Nephron progenitor cell (in vitro differentiated cells): Measurements from ENCODE around the gene FBXW5.

Source experiments
- DNase-seq: peaks from one replicate; pipeline ENCODE4 v3.0.0; 2021
- H3K27ac Mint-ChIP-seq: 2 replicates; pipeline ENCODE4 v1.8.0; 2021; ENCODE audit warnings: mild to moderate bottlenecking, moderate library complexity, mixed read lengths
- H3K27me3 Mint-ChIP-seq: 2 replicates; pipeline ENCODE4 v1.8.0; 2021; ENCODE audit warnings: mild to moderate bottlenecking, low read depth, mixed read lengths; ENCODE audit not compliant: poor library complexity
- H3K36me3 Mint-ChIP-seq: 2 replicates; pipeline ENCODE4 v1.8.0; 2021; ENCODE audit warnings: low read depth, mixed read lengths
- H3K4me1 Mint-ChIP-seq: 2 replicates; pipeline ENCODE4 v1.8.0; 2021; ENCODE audit warnings: mixed read lengths
- H3K4me3 Mint-ChIP-seq: 2 replicates; pipeline ENCODE4 v1.8.0; 2021; ENCODE audit warnings: mild to moderate bottlenecking, moderate library complexity, mixed read lengths
- H3K9me3 Mint-ChIP-seq: 2 replicates; pipeline ENCODE4 v1.8.0; 2021; ENCODE audit warnings: mild to moderate bottlenecking, moderate library complexity, mixed read lengths
- CTCF ChIP-seq: fragments of 200-600 bp; sonication (generic); IDR thresholded peaks from 2 replicates; pipeline ENCODE4 v1.5.0; 2021; ENCODE audit warnings: antibody characterized with exemption

The FBXW5 gene

GRCh38 chr9:136964833-136965422 is 20.4 kb upstream of the FBXW5 start:
- TF ChIP-seq CTCF = no peak
- no peak for DNase-seq
- Mint-ChIP-seq H3K27me3 (peaks cover 15% of the 10 kb centered on the region), H3K36me3 (no peaks in the 10 kb centered on the region), H3K27ac (no peak overlapping the region), H3K4me1 (peaks cover 21% of the 10 kb centered on the region), H3K9me3 (no peaks in the 10 kb centered on the region), H3K4me3 (no peak overlapping the region)

- Mint-ChIP-seq H3K4me1 (peaks cover 21% of the 10 kb centered on the region), H3K4me3 (no peak overlapping the region), H3K27ac (no peak overlapping the region), H3K36me3 (no peaks in the 10 kb centered on the region), H3K27me3 (peaks cover 15% of the 10 kb centered on the region), H3K9me3 (no peaks in the 10 kb centered on the region)
- no peak for DNase-seq
- no peak for TF ChIP-seq CTCF
These were observed 19.7 kb upstream of the FBXW5 start for GRCh38 chr9:136964171-136964689.

- Mint-ChIP-seq H3K9me3 (no peaks in the 10 kb centered on the region), H3K27ac (no peak overlapping the region), H3K4me3 (no peak overlapping the region), H3K36me3 (no peaks in the 10 kb centered on the region), H3K27me3 (peaks cover 15% of the 10 kb centered on the region), H3K4me1 (peaks cover 21% of the 10 kb centered on the region)
- TF ChIP-seq CTCF = no peak
- no peak for DNase-seq
These were observed 19.2 kb upstream of the FBXW5 start for GRCh38 chr9:136963751-136964150.

DNA sequence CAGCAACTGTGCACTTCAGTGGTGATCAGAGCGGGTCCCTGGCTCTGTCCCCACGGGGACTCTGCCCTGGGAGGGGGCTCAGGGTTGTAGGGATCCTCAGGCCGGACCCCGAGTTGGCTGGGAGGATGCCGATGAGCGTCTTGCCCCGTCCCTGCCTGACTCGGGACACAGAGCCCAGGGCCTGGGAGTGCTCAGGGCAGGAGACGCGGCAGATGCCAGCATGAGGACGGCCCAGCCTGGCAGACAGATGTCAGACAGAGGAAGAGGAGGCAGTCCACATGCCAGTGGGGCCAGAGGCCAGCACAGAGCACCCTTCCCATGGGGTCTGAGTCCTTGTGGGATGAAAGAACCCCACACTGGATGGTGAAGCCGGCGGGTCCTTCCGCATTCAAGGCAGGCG is 18.8 kb upstream of the FBXW5 start:
- Mint-ChIP-seq H3K27me3 (peaks cover 15% of the 10 kb centered on the region), H3K4me1 (peaks cover 21% of the 10 kb centered on the region), H3K27ac (peak overlapping the region; percentile 74), H3K9me3 (no peaks in the 10 kb centered on the region), H3K36me3 (no peaks in the 10 kb centered on the region), H3K4me3 (no peak overlapping the region)
- TF ChIP-seq CTCF = no peak
- DNase-seq = no peak

DNA sequence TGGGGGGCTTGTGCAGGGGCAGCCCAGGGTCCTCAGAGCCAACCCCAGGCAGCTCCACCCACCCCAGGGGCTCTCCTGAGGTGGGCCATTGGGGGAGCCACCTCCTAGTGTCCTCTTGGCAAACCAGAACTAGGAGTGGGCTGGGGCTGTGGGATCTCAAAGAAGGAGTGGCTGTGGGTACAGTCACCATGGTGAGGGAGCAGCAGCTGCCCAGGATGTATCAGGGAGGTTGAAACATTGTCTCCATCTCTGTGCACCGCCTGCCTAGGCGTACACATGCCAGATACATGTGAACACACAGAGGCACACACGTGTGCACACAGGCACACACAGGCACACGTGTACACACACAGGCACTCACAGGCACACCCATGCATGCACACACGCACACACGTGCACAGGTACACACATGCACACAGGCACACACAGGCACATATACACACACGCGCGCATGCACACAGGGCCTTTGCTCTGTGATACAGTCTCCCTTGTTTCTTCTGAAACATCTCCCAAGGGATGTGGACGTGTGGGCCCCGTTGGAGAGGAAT is 18.2 kb upstream of the FBXW5 start:
- no peak for TF ChIP-seq CTCF
- Mint-ChIP-seq H3K36me3 (no peaks in the 10 kb centered on the region), H3K27me3 (peaks cover 20% of the 10 kb centered on the region), H3K27ac (peak overlapping the region; percentile 74), H3K4me3 (no peak overlapping the region), H3K9me3 (no peaks in the 10 kb centered on the region), H3K4me1 (peaks cover 21% of the 10 kb centered on the region)
- no peak for DNase-seq

- peaks cover 21% of the 10 kb centered on the region for H3K4me1 Mint-ChIP-seq
- H3K27ac Mint-ChIP-seq = no peak overlapping the region
- no peak for DNase-seq
- no peak for TF ChIP-seq CTCF
- H3K27me3 Mint-ChIP-seq = peaks cover 20% of the 10 kb centered on the region
- no peaks in the 10 kb centered on the region for H3K36me3 Mint-ChIP-seq
- no peaks in the 10 kb centered on the region for H3K9me3 Mint-ChIP-seq
- no peak overlapping the region for H3K4me3 Mint-ChIP-seq
These were observed 17.6 kb upstream of the FBXW5 start for GRCh38 chr9:136962163-136962562.
